Stimulated activated naive CD4-positive, alpha-beta T cell (primary cell): ENCODE measurements around the gene LDLRAD3.
"Not testable (repeated sequence)": the region's sequence is repeated elsewhere in the genome, so short reads cannot be mapped to it uniquely, and the experiment has no call there.

Experiments used
- DNase-seq, 6 experiments: peaks; one replicate each; lab custom pipeline; 2025; lab: John Stamatoyannopoulos, UW

LDLRAD3 gene

GRCh38 chr11:35943713-35944502, at the start of gene LDLRAD3:
TSS of gene LDLRAD3 (plus strand) at chr11:35944062. CDS start at chr11:35944099, 37 bp downstream.
- DNase-seq, result peak in 2 of 6 experiments; percentile 0 to 27

GRCh38 chr11:35897019-35897418, 46.8 kb upstream of the LDLRAD3 start:
- DNase-seq, result no peak

- no peak for DNase-seq
These were observed 40.9 kb upstream of the LDLRAD3 start for GRCh38 chr11:35902961-35903360.

- DNase-seq, result no peak
These were observed 38.1 kb upstream of the LDLRAD3 start for GRCh38 chr11:35905646-35906276.

GRCh38 chr11:35906277-35906661, 37.6 kb upstream of the LDLRAD3 start:
- DNase-seq, result no peak

GRCh38 chr11:35906681-35907080, 37.2 kb upstream of the LDLRAD3 start:
- no peak for DNase-seq

GRCh38 chr11:35907648-35908431, 36.0 kb upstream of the LDLRAD3 start:
- DNase-seq, result no peak

GRCh38 chr11:35908432-35908771, 35.5 kb upstream of the LDLRAD3 start:
- DNase-seq, result not testable (repeated sequence)

GRCh38 chr11:35909511-35910265, 34.2 kb upstream of the LDLRAD3 start:
- no peak for DNase-seq

- no peak for DNase-seq
These were observed 32.8 kb upstream of the LDLRAD3 start for GRCh38 chr11:35911013-35911412.

- DNase-seq, result no peak
These were observed 32.2 kb upstream of the LDLRAD3 start for GRCh38 chr11:35911616-35912165.

GRCh38 chr11:35912436-35912835, 31.4 kb upstream of the LDLRAD3 start:
- not testable (repeated sequence) for DNase-seq

- no peak for DNase-seq
These were observed 30.8 kb upstream of the LDLRAD3 start for GRCh38 chr11:35912883-35913624.

- DNase-seq, result no peak
These were observed 29.0 kb upstream of the LDLRAD3 start for GRCh38 chr11:35914816-35915215.

- DNase-seq, result no peak
These were observed 27.6 kb upstream of the LDLRAD3 start for GRCh38 chr11:35916270-35916669.

- DNase-seq, result no peak
These were observed 26.2 kb upstream of the LDLRAD3 start for GRCh38 chr11:35917676-35918075.

GRCh38 chr11:35918716-35919115, 25.1 kb upstream of the LDLRAD3 start:
- no peak for DNase-seq

- no peak for DNase-seq
These were observed 24.6 kb upstream of the LDLRAD3 start for GRCh38 chr11:35919244-35919643.

GRCh38 chr11:35923452-35923851, 20.4 kb upstream of the LDLRAD3 start:
- DNase-seq, result no peak

GRCh38 chr11:35924811-35925210, 19.1 kb upstream of the LDLRAD3 start:
- DNase-seq, result no peak

GRCh38 chr11:35927104-35927503, 16.8 kb upstream of the LDLRAD3 start:
- no peak for DNase-seq
